Brain pericyte (primary cell): ENCODE results near the gene TEPSIN.

ENCODE experiments used
- DNase-seq: peaks from one replicate; pipeline ENCODE4 v3.0.0-alpha.2; 2012; ENCODE audit warnings: low read depth, low spot score

The TEPSIN gene

GRCh38 chr17:81197831-81198490 is 40.9 kb downstream of the TEPSIN start:
- no peak for DNase-seq

- no peak for DNase-seq
Observed at GRCh38 chr17:81197409-81197795, 41.5 kb downstream of the TEPSIN start.

- DNase-seq: no peak
Observed at GRCh38 chr17:81196505-81197408, 42.1 kb downstream of the TEPSIN start.

- DNase-seq: no peak
Observed at GRCh38 chr17:81195941-81196495, 42.8 kb downstream of the TEPSIN start.

- DNase-seq: no peak
Observed at GRCh38 chr17:81194941-81195901, 43.6 kb downstream of the TEPSIN start.

- DNase-seq: no peak
Observed at GRCh38 chr17:81194225-81194760, 44.6 kb downstream of the TEPSIN start.

GRCh38 chr17:81193470-81194224 is 45.2 kb downstream of the TEPSIN start:
- DNase-seq: no peak

GRCh38 chr17:81193051-81193410 is 45.8 kb downstream of the TEPSIN start:
- DNase-seq: no peak

- DNase-seq: no peak
Observed at GRCh38 chr17:81192386-81193050, 46.3 kb downstream of the TEPSIN start.

- no peak for DNase-seq
Observed at GRCh38 chr17:81191646-81192045, 47.2 kb downstream of the TEPSIN start.

- no peak for DNase-seq
Observed at GRCh38 chr17:81191116-81191515, 47.7 kb downstream of the TEPSIN start.

- no peak for DNase-seq
Observed at GRCh38 chr17:81190591-81190990, 48.3 kb downstream of the TEPSIN start.

GRCh38 chr17:81189670-81190530 is 49.0 kb downstream of the TEPSIN start:
- DNase-seq: no peak

- DNase-seq: no peak
Observed at GRCh38 chr17:81189016-81189415, 49.8 kb downstream of the TEPSIN start.

- DNase-seq: no peak
Observed at GRCh38 chr17:81188491-81188840, 50.4 kb downstream of the TEPSIN start.

GRCh38 chr17:81187586-81188490 is 51.0 kb downstream of the TEPSIN start:
- DNase-seq: no peak

GRCh38 chr17:81187120-81187519 is 51.7 kb downstream of the TEPSIN start:
- no peak for DNase-seq

- no peak for DNase-seq
Observed at GRCh38 chr17:81186203-81186602, 52.7 kb downstream of the TEPSIN start.
